NOMO-1 (cell line): ENCODE data around the gene ELOA.

Experiments
- DNase-seq, 2 experiments: peaks; one replicate each; lab custom pipeline; 2025; ENCODE audit not compliant: unreplicated experiment in 2 of 2; lab: John Stamatoyannopoulos, UW

The ELOA gene, protein sequence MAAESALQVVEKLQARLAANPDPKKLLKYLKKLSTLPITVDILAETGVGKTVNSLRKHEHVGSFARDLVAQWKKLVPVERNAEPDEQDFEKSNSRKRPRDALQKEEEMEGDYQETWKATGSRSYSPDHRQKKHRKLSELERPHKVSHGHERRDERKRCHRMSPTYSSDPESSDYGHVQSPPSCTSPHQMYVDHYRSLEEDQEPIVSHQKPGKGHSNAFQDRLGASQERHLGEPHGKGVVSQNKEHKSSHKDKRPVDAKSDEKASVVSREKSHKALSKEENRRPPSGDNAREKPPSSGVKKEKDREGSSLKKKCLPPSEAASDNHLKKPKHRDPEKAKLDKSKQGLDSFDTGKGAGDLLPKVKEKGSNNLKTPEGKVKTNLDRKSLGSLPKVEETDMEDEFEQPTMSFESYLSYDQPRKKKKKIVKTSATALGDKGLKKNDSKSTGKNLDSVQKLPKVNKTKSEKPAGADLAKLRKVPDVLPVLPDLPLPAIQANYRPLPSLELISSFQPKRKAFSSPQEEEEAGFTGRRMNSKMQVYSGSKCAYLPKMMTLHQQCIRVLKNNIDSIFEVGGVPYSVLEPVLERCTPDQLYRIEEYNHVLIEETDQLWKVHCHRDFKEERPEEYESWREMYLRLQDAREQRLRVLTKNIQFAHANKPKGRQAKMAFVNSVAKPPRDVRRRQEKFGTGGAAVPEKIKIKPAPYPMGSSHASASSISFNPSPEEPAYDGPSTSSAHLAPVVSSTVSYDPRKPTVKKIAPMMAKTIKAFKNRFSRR

DNA sequence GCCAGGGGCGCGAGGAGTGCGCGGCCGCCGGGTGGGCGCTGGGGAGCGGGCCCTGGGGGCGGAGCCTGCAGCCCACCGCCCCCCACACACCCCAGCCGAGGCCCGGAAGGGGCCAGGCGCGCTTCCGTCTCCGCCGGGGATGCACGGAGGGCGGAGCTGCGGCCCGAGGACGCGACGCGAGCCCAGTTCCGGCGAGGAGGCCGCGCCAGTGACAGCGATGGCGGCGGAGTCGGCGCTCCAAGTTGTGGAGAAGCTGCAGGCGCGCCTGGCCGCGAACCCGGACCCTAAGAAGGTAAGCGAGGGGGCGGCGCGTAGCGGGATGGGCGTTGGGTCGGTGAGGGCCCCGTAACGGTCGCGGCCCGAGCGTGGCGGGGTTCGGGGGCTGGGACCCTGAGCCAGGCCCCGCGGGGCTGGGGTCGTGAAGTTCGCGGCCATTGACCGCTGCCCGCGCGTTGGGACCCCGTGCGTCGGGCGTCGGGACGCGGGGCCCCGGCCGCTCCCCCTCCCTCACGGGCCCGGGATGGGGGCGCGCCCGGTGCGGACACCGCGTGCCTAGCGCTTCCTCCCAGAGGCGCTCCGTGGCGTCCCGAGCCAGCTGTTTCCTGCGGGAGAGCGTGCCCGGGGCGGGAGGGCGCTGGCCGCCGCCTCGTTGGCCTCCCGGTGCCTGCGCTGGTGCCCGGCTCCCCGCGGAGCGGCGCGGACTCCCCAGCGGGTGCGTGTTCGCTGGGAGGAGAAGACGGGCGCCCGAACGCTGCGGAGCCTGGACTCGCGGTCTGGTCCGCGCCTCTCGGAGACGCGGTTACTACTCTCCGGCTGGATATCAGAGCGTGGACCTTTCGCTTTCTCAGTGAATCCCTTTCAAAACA lies at the start of gene ELOA:
ELOA (plus strand) TSS at position 185 of the 866 bp plus-strand sequence; CDS start at position 218, 33 bp downstream.
- DNase-seq, result peak; percentile 61 to 82

DNA sequence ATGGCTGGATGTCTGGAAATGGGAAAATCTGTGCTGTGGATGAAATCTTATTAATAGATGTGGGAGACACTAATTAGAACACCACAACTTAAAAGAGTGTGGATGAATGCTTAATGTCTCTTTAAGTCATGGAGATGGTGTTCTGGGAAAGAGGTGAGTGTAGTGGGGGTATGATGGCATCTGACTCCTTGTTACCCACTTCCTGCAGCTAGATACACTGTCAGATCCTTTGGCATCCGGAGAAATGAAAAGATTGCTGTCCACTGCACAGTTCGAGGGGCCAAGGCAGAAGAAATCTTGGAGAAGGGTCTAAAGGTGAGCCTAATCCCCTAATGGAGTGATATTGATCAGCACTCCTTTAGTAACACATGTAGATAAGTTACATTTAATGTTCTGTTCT lies 49.7 kb upstream of the ELOA start:
- no peak for DNase-seq

DNA sequence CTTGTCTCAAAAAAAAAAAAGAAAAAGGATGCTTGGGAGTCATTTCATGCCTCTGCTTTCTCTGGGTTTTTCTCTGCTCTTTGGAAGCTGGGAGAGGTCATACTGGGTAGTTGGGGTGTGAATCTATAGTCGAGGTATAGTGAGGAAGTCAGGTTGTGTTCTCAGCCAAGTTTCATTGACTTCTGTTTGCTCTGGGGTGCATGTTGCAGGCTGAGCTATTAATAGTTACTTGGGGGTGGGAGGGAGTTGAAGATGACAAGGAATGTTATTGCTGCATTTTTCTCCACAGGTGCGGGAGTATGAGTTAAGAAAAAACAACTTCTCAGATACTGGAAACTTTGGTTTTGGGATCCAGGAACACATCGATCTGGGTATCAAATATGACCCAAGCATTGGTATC lies 48.9 kb upstream of the ELOA start:
- DNase-seq, result no peak

DNA sequence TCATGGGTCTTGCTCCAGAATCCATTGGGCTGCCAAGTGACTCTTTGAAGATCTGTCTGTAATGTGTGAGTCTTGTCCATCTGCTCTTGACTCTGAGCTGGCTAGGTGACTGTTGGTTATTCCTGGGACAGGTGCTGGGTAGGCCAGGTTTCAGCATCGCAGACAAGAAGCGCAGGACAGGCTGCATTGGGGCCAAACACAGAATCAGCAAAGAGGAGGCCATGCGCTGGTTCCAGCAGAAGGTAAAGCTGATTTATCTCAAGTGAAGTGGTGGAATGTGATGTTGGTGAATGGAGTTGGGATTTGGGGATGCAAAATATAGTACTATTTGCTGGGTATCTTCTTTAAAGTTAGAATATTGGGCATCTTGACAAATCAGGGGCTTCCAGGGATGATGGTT lies 47.6 kb upstream of the ELOA start:
- DNase-seq, result no peak

DNA sequence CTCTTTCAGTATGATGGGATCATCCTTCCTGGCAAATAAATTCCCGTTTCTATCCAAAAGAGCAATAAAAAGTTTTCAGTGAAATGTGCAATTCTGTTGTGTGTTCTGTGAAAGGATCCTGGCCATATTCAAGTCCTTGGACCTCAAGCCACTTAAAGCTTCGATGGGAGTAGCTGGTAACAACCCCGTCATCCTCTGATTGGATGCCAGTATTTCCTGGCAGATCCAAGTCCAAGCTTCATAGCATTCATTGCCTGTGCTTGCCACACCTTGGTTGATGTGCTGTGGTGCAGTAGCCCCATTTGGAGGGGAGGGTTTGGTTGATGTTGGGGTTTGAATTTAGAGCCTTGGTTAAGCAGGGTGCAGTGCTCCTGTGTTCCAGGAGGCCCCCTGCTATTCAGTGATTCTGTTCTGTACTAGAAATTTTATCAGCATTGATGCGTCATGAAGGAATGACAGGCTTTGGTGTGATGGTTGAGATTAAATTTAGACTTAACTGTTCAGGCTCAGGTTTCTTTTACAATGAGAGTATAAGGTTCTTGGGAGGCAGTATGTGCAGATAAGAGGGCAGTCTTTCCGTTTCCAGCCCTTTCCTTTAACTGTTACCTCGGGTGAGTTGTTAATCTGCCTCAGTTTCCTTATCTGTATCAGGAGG lies 46.8 kb upstream of the ELOA start:
- no peak for DNase-seq

DNA sequence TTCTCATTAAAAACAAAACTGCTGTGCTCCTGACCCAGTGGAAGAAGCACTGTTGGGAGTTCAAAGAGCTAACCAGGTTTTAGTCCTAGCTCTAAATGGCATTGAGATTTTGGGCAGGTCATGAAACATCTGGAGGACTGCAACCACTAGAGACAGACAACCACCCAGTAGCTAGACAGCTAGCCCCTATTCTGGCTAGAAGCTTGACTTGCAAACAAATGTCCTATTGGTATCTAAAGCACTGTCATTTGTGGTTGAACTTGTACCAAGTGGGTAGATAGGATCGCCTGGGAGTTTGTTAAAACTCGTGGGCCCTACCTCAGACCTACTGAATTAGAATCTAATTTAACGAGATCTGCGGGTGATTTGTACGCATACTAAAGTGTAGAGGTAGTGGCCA lies 44.8 kb upstream of the ELOA start:
- no peak for DNase-seq

DNA sequence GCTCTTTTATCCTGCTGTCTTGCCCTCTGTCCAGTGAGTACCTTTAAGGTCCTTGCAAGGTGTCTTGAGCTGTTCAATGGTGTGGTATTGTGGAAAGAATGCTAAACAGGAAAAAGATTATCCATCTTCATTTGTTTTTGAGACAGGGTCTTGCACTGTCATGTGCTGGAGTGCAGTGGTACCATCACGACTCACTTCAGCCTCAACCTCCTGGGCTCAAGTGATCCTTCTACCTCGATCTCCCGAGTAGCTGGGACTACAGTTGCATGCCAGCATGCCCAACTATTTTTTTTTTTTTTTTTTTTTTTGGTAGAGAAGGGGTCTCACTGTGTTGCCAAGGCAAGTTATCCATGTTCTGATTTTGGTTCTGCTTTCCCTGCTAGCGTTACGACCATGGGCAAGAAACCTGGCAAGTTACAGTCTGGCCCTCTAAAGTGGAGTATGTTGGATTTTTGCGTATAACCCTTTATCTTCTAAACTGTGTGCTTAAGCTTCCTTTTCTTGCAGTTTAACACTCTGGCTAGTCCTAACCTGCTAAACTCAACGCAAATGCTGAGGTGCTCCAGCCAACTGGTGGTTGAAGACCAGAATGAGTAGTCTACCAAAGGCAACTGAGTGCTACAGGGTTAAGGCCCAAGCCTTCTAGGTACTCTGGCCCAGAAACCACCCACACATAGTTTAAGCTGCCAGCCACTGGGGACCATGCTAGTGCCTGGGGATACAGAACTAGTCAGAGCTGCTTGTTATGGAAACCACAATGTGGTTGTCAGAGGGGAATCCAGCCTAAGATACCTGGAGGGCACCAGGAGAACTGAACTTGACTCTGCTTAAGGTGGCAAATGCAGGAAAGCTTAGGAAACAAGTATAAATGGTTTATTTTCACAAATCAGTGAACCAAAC lies 43.7 kb upstream of the ELOA start:
- no peak for DNase-seq

DNA sequence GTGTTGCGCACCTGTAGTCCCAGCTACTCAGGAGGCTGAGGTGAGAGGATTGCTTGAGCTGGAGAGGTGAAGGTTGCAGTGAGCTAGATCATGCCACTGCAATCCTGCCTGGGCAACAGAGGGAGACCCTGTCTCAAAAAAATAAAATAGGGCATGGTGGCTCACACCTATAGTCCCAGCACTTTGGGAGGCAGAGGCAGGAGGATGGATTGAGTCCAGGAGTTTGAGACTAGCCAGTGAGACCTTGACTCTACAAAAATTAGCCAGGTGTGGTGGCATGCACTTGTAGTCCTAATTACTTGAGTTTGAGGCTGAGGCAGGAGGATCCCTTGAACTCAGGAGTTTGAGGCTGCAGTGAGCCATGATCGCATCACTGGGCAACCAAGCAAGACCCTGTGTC lies 42.0 kb upstream of the ELOA start:
- DNase-seq, result no peak

DNA sequence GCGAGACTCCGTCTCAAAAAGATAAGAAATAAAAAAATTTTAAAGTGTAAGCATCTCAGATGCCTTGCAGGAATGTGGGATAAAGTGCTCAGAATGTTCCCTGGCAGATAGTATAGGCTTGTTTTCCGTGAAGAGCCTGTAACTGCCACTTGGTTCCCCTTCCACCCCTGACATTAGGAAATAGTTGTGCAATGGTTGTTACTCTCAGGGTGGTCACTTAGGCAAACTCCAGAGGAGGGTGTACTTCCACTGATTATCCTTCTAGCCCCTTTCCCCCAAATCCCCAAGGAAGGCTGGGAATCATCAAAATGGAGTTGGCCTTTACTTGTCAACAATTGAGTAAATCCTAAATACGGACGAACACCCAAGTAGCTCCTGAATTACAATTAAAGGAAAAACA lies 41.3 kb upstream of the ELOA start:
- no peak for DNase-seq

DNA sequence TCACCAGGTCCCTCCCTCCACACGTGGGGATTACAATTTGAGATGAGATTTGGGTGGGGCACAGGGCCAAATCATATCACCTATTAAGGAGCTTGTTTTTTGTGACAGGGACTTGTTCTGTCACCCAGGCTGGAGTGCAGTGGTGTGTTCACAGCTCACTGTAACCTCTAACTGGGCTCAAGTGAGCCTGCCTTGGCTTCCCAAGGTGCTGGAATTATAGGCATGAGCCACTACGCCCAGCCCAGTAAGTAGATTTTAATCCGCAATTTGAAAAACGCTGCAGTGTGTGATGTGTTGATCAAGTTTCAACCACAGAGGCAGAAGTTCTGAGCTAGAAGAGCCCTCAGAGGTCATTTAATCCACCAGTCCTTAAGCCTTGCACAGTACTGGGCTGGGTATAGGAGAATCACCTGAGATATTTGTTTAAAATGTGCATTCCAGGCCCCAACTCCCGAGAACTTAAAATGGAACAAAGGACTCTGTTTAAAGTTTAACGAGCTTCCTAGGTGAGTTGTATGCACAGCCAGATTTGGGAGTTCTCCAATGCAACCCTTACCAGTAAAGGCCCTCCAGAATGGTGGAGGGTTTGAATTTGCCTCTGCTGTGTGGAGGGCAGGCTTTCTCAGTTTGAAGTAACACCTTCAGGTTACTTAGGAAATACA lies 38.3 kb upstream of the ELOA start:
- no peak for DNase-seq

DNA sequence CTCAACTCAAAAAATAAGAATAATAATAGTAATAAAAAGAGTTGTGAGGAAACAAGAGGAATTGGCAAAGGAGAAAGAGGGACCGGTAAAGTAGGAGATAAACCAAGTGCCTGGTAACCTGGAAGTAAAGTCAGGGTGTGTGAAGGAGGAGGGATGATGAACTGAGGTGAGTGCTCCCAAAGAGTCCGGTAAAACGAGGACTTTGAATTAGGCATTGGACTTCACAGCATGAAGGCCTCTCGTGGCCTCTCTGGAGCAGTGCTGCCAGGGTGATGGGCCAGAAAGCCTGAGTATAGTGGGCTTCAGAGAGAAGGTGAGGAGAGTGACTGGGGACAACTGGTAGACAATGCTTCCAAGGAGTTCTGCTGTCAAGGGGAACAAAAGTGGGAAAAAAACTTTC lies 34.0 kb upstream of the ELOA start:
- DNase-seq, result no peak

DNA sequence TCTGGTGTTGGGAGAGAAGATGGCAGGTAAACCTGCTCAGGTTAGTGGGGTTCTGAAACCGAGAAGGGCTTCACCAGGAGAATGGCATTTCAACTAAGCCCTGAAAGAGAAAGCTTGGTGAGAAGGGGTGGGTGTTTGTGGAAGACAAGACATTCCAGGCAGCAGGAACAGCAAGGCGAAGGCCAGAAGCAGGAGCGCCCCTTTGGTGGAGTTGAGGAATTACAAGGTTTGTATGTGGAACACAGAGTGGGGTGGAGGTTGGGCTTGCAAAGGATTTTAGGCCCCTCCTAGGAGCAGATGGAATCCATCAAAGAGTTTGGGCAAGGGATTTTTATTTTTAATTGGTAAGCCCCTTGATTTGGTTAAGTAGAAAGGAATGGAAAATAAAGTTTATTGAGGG lies 24.8 kb upstream of the ELOA start:
- DNase-seq, result no peak

DNA sequence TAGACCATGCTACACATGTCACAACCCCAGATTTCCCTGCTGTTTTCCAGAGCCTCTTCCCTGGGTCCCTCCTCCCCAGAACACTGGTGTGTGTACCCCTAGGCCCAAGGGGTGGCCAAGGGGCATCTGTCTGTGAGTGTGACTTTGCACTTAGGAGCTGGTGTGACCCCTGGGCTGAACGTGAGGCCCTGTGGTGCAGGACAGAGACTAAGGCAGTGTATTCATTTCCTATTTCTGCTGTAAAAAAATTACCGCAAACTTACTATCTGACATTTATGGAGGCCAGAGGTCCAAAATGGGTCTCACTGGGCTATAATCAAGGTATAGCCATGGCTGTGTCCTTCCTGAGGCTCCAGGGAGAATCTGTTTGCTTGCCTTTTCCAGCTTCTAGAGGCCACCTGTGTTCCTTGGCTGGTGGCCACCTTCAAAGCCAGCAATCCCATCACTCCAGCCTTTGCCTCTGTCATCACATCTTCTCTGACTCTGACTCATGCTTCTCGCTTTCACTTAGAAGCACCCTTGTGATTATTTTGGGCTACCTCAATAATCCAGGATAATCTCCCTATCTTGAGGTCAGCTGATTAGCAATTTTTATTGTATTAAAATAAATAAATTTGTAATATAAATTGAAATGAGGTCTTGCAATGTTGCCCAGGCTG lies 24.0 kb upstream of the ELOA start:
- DNase-seq, result no peak

DNA sequence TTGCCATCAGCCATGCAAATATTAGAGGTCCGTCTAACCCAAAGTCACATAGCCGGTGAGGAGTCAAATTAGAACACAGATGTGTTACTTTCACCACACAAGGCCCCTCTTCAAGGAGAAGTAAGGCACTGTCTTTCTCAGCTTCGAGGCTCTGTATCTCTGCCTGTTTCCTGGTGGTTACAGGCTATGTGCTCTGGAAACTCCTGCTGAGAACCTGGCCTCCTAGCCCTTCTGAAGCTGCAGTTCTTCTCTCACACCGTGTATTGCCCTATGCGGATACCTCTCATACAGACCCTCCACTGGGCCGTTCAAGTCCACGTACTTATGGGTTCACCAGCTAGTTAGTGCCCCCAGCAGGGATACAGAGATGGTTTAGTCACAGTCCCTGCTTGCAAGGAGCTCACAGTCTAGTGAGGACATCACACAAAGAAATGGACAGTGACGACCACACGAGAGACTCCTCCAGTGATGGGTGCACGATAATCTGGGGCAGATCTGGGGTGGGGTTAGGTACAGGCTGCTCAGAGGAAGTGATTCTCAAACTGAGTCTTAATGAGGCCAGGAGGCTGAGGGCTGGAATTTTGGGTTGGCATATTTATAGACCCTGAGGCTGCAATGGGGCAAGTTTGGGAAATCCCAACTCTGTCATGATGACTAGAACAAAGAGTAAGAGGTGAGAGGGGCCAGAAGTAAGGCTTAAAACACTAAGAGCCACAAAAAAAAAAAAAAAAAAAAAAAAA lies 22.8 kb upstream of the ELOA start:
- DNase-seq, result no peak

DNA sequence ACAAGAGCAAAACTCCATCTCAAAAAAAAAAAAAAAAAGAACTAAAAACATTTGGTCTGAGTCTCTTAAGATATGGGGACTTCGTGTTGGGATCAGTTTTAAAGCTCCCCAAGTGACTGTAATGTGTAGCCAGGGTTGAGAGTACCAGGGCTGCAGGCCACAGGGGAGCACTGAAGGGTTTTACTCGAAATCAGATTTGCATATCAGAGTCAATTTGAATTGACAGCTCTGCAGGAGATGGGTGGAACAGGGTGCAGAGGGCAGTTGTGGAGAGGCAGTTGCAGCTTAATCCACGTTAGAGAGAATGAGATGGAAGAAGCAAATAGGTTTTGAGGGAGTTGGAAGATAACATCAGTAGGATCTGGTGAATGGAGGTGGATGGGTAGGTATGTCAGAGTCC lies 20.6 kb upstream of the ELOA start:
- no peak for DNase-seq

DNA sequence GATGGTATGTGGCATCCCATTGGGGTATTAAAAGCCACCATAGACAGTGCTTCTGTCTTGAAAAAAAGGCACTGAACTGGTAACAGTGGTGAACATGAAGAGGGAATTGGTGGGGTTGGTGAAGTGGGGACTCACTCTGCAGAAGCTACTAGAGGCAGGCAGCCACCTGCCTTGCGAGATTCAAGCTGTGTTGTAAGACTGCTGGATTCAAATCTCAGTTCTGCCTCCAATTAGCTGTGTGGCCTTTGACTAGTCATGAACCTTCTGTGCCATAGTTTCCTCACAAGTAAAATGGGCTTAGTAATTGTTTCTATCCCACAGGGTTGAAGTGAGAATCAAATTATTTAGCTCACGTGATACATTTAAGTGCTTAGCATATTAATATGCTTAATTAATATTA lies 16.6 kb upstream of the ELOA start:
- DNase-seq, result no peak

DNA sequence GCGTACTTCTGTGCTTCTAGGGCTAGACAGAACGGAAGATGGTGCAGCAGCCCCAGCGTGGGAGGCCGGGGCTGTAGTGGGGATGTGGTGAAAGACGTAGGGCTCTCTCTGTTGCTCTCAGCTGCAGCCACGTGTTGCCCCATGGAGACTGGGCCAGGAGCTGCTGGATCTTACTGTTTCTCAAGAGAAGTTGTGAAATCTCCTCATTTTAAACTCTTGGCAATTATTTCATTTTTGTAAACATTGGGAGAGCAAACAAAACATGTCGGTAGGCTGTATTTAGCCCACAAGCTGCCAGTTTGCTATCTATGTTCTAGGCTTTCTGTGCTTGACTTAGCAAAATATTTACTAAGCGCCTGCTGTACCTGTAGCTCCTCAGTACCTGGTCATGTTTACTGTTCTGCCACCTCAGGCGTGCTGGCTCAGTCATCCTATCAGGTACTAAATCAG lies 15.9 kb upstream of the ELOA start:
- peak; percentile 46 to 47 for DNase-seq
